ENCODE data around the gene FREY1.

DNA sequence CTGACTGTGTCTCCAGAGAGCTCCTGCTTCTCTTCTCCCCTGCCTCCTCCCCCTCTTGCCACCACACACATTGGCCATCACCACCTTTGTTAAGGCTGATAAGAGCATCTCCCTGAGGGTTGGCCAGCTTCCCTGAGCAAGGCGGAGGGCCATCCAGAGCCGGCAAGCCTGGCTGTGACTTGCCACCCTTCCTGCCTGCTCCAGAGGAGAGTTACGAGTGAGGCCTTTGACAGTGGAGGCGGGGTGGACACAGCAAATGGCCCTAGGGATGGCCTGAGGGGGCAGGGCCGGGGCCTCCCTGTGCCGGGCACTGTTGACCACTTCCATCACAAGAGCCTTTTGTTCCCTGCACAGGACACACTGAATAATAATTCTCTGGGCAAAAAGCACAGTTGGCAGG, 5.4 kb downstream of the FREY1 start:
- TF ChIP-seq USF2 (IDR thresholded peaks at IDR 0.05; ENCODE audit: low read depth, low read length), result no peak
- no peak for TF ChIP-seq CTCF (conservative IDR thresholded peaks at IDR 0.05; ENCODE audit: low read depth, low read length)
- no peak for TF ChIP-seq CEBPB (IDR thresholded peaks at IDR 0.05; ENCODE audit: low read depth, low read length)
- no peak for TF ChIP-seq CHD1 (IDR thresholded peaks at IDR 0.05; ENCODE audit: low read depth, low read length)
- TF ChIP-seq MAFK (IDR thresholded peaks at IDR 0.05; ENCODE audit: low read depth, low read length), result no peak
